IMR-90 (cell line): ENCODE measurements around the gene HACE1.

ENCODE experiments used
- BHLHE40 ChIP-seq: fragments of 150-350 bp; IDR thresholded peaks from 2 replicates; pipeline ENCODE4 v1.6.1; 2016; ENCODE audit warnings: mild to moderate bottlenecking, low read depth, low read length
- CEBPB ChIP-seq: IDR thresholded peaks from 2 replicates; pipeline ENCODE4 v1.6.1; 2012; ENCODE audit warnings: low read depth, low read length, improper control_type of control experiment
- FOS ChIP-seq: fragments of 150-350 bp; IDR thresholded peaks from 2 replicates; pipeline ENCODE4 v1.6.1; 2016; ENCODE audit warnings: low read depth, low read length
- MAFK ChIP-seq: IDR thresholded peaks from 2 replicates; pipeline ENCODE4 v1.6.1; 2012; ENCODE audit warnings: low read depth, low read length, improper control_type of control experiment
- MAZ ChIP-seq: IDR thresholded peaks from 2 replicates; pipeline ENCODE4 v1.6.1; 2012; ENCODE audit warnings: low read depth, mild to moderate bottlenecking, low read length, improper control_type of control experiment, moderate library complexity, borderline replicate concordance
- MXI1 ChIP-seq: IDR thresholded peaks from 2 replicates; pipeline ENCODE4 v1.6.1; 2012; ENCODE audit warnings: low read depth, mild to moderate bottlenecking, low read length, moderate library complexity, borderline replicate concordance
- POLR2A ChIP-seq: IDR thresholded peaks from 2 replicates; pipeline ENCODE4 v1.6.1; 2012; ENCODE audit warnings: mild to moderate bottlenecking, low read depth, low read length
- RAD21 ChIP-seq: IDR thresholded peaks from 2 replicates; pipeline ENCODE4 v1.6.1; 2012; ENCODE audit warnings: low read length, improper control_type of control experiment
- RCOR1 ChIP-seq: IDR thresholded peaks from 2 replicates; pipeline ENCODE4 v1.6.1; 2012; ENCODE audit warnings: mild to moderate bottlenecking, low read length, improper control_type of control experiment; ENCODE audit not compliant: insufficient replicate concordance
- RFX5 ChIP-seq: IDR thresholded peaks from 2 replicates; pipeline ENCODE4 v1.8.0; 2012; ENCODE audit warnings: low read depth, mild to moderate bottlenecking, low read length, moderate library complexity
- SMC3 ChIP-seq: fragments of 150-350 bp; IDR thresholded peaks from 2 replicates; pipeline ENCODE4 v1.6.1; 2016; ENCODE audit warnings: low read depth, mild to moderate bottlenecking, antibody characterized with exemption, low read length, moderate library complexity
- USF2 ChIP-seq: fragments of 150-350 bp; IDR thresholded peaks from 2 replicates; pipeline ENCODE4 v1.6.1; 2017; ENCODE audit warnings: mild to moderate bottlenecking, antibody characterized with exemption, low read length, low read depth
- TF ChIP-seq, protein P1 (sequence below): conservative IDR thresholded peaks from 2 replicates; pipeline ENCODE4 v1.5.1; 2012; ENCODE audit warnings: mild to moderate bottlenecking, low read depth, low read length, improper control_type of control experiment
- TF ChIP-seq, protein P2 (sequence below): fragments of 150-350 bp; IDR thresholded peaks from 2 replicates; pipeline ENCODE4 v1.6.1; 2016; ENCODE audit warnings: low read depth, mild to moderate bottlenecking, low read length, moderate library complexity, borderline replicate concordance

DNA sequence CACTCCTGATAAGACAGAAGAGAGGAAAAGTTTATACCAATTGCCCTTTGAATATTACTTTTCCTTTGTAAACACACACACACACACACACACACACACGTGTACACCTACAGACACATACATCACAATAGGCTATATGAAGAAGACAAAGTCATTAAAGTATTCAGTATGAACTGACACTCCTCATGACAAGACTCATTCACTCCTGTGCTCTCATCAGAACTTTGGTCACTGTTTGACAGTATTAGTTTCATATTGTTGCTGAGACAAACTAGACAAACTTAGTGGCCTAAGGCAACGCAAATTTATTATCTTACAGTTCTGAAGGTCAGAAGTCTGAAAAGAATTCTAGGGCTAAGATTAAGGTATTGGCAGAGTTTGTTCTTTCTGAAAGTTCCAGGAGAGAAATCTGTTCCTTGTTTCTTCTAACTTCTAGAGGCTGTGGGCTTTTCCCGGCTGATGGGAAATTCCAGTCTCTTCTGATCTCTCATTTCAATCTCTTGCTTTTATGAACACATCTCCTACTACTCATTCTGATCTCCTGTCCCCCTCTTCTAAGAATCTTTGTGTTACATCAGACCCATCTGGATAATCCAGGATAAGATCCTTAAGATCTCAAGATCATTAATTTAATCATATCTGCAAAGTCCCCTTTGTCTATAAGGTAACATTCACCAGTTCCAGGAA is 171.3 kb downstream of the HACE1 start:
- TF ChIP-seq POLR2A = no peak
- TF ChIP-seq, protein P1, sequence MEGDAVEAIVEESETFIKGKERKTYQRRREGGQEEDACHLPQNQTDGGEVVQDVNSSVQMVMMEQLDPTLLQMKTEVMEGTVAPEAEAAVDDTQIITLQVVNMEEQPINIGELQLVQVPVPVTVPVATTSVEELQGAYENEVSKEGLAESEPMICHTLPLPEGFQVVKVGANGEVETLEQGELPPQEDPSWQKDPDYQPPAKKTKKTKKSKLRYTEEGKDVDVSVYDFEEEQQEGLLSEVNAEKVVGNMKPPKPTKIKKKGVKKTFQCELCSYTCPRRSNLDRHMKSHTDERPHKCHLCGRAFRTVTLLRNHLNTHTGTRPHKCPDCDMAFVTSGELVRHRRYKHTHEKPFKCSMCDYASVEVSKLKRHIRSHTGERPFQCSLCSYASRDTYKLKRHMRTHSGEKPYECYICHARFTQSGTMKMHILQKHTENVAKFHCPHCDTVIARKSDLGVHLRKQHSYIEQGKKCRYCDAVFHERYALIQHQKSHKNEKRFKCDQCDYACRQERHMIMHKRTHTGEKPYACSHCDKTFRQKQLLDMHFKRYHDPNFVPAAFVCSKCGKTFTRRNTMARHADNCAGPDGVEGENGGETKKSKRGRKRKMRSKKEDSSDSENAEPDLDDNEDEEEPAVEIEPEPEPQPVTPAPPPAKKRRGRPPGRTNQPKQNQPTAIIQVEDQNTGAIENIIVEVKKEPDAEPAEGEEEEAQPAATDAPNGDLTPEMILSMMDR = no peak
- no peak for TF ChIP-seq MAZ
- no peak for TF ChIP-seq RAD21
- no peak for TF ChIP-seq BHLHE40
- no peak for TF ChIP-seq RFX5
- no peak for TF ChIP-seq RCOR1
- TF ChIP-seq CEBPB = no peak
- no peak for TF ChIP-seq MXI1
- no peak for TF ChIP-seq MAFK
- TF ChIP-seq FOS = no peak
- TF ChIP-seq SMC3 = no peak
- no peak for TF ChIP-seq USF2
- TF ChIP-seq, protein P2, sequence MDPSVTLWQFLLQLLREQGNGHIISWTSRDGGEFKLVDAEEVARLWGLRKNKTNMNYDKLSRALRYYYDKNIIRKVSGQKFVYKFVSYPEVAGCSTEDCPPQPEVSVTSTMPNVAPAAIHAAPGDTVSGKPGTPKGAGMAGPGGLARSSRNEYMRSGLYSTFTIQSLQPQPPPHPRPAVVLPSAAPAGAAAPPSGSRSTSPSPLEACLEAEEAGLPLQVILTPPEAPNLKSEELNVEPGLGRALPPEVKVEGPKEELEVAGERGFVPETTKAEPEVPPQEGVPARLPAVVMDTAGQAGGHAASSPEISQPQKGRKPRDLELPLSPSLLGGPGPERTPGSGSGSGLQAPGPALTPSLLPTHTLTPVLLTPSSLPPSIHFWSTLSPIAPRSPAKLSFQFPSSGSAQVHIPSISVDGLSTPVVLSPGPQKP = no peak
